MCF 10A (cell line): ENCODE data around the gene SST. TPM values are rescaled to one million over a fixed set of nuclear protein-coding genes. Genes with fewer than 3 reads are reported as not detected.

ENCODE experiments used
- BruUV-seq: library from RNA; stranded (reverse); fragments of 400-500 nt; replicated peaks from 2 replicates; lab custom pipeline; 2021; lab: Mats Ljungman, UMichigan
- CTCF ChIA-PET: fragments of 300-600 bp; sonication (Branson Sonifier 250); formaldehyde crosslinking; extraction: SDS; loops from one replicate; lab custom pipeline; 2021; ENCODE audit warnings: antibody characterized with exemption, inconsistent platforms; lab: Yijun Ruan, JAX
- POLR2A ChIA-PET: fragments of 300-600, 350-650 bp; sonication (Branson Sonifier 250); formaldehyde crosslinking; extraction: SDS; loops from one replicate; lab custom pipeline; 2020; ENCODE audit warnings: antibody characterized with exemption, inconsistent platforms; lab: Yijun Ruan, JAX
- DNase-seq: peaks from one replicate; pipeline ENCODE4 v3.0.0-alpha.2; 2018; ENCODE audit not compliant: unreplicated experiment
- H3K27ac Mint-ChIP-seq: one replicate; pipeline ENCODE4 v1.8.0; 2022; ENCODE audit warnings: mild to moderate bottlenecking, low read depth, mixed read lengths; ENCODE audit not compliant: unreplicated experiment
- H3K27me3 Mint-ChIP-seq: one replicate; pipeline ENCODE4 v1.8.0; 2022; ENCODE audit warnings: mixed read lengths; ENCODE audit not compliant: insufficient read depth, unreplicated experiment
- H3K36me3 Mint-ChIP-seq: one replicate; pipeline ENCODE4 v1.8.0; 2022; ENCODE audit warnings: mild to moderate bottlenecking, moderate library complexity, mixed read lengths; ENCODE audit not compliant: insufficient read depth, unreplicated experiment
- H3K4me1 Mint-ChIP-seq: one replicate; pipeline ENCODE4 v1.8.0; 2022; ENCODE audit warnings: mixed read lengths; ENCODE audit not compliant: insufficient read depth, unreplicated experiment
- H3K4me3 Mint-ChIP-seq: one replicate; pipeline ENCODE4 v1.8.0; 2022; ENCODE audit warnings: mild to moderate bottlenecking, moderate library complexity, mixed read lengths; ENCODE audit not compliant: unreplicated experiment
- H3K9me3 Mint-ChIP-seq: one replicate; pipeline ENCODE4 v1.8.0; 2022; ENCODE audit warnings: mixed read lengths; ENCODE audit not compliant: unreplicated experiment
- CTCF ChIP-seq: fragments of 200-600 bp; IDR thresholded peaks from one replicate; pipeline ENCODE4 v1.8.0; 2022; ENCODE audit warnings: antibody characterized with exemption, mild to moderate bottlenecking; ENCODE audit not compliant: unreplicated experiment
- intact Hi-C: fragments of 100-400 bp; cut with micrococcal nuclease; formaldehyde crosslinking; loops from 2 replicates; pipeline ENCODE4 v1.14.1; 2022
- total RNA-seq: library from RNA; stranded (reverse); gene quantifications from 2 replicates; pipeline ENCODE4 v1.2.3, GENCODE V29; 2022

The SST gene
- total RNA-seq, 1 experiment from 2014 or later = not detected

- no TSS peak for BruUV-seq
- intact Hi-C loops = no loop called here
- no peaks in the 10 kb centered on the region for H3K36me3 Mint-ChIP-seq
- no peak for DNase-seq
- no peak overlapping the region for H3K4me3 Mint-ChIP-seq
- no peaks in the 10 kb centered on the region for H3K4me1 Mint-ChIP-seq
- no peak overlapping the region for H3K27ac Mint-ChIP-seq
- no peak for TF ChIP-seq CTCF
- POLR2A ChIA-PET = no interaction called here
- H3K9me3 Mint-ChIP-seq = no peaks in the 10 kb centered on the region
- H3K27me3 Mint-ChIP-seq = peaks cover 46% of the 10 kb centered on the region
- CTCF ChIA-PET = interaction anchor here (0.6 to 4.8 kb wide), 6 partner anchors 15 to 1044 kb away, joined by 3 to 32 read pairs (median 8); no protein-coding TSS in a partner anchor
Measured at GRCh38 chr3:187662848-187663409, 7.3 kb downstream of the SST start.

DNA sequence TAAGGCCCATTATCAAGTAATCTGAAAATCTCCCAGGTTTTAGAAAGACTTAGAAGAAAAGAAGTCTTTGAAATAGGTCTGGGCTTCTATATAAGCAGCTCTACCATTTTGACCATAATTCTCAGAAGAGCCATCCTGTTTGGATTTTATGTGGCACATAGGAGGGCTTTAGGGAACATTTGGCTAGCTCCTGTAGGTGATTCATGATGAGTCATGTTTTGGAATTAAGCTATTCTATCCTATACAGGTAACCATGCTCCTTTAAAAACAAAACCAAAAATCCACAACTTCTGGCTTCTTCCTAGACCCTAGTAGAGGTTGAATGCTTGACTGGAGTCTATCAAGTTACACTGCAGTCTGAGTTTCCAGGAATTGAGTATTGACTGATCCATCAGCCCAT, 8.9 kb downstream of the SST start:
- DNase-seq = peak; percentile 47
- H3K27me3 Mint-ChIP-seq = peaks cover 36% of the 10 kb centered on the region
- no peaks in the 10 kb centered on the region for H3K4me1 Mint-ChIP-seq
- no peak for TF ChIP-seq CTCF
- no TSS peak for BruUV-seq
- no peak overlapping the region for H3K27ac Mint-ChIP-seq
- H3K4me3 Mint-ChIP-seq = no peak overlapping the region
- ChIA-PET CTCF (interaction anchor here (1.1 to 4.8 kb wide), 4 partner anchors 10 to 441 kb away, joined by 4 to 32 read pairs (median 12); no protein-coding TSS in a partner anchor), POLR2A (no interaction called here)
- H3K36me3 Mint-ChIP-seq = no peaks in the 10 kb centered on the region
- intact Hi-C loops = no loop called here
- no peaks in the 10 kb centered on the region for H3K9me3 Mint-ChIP-seq

DNA sequence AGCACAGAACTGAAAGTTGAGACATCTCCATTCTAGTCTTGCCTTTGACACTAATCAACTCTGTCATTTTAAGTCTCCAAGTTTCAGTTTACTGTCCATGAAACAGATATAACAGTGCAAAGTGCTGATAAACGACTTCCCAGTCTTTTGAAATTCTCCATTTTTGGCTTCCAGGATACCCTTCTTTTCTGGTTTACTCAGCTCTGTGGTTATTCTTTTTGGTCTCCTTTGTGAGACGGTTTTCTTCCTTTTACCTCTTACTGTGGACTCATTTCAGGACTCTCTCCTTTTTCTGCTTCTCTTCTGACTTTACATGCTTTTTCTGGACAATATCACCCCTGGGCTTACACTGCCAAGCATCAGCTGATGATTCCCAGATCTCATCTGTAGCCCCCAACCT, 18.9 kb downstream of the SST start:
- ChIA-PET CTCF (interaction anchor here (1.2 kb wide), 1 partner anchor 332 kb away, joined by 3 read pairs; no protein-coding TSS in a partner anchor), POLR2A (interaction anchor here (0.6 kb wide), 1 partner anchor 97 kb away, joined by 3 read pairs; no protein-coding TSS in a partner anchor)

DNA sequence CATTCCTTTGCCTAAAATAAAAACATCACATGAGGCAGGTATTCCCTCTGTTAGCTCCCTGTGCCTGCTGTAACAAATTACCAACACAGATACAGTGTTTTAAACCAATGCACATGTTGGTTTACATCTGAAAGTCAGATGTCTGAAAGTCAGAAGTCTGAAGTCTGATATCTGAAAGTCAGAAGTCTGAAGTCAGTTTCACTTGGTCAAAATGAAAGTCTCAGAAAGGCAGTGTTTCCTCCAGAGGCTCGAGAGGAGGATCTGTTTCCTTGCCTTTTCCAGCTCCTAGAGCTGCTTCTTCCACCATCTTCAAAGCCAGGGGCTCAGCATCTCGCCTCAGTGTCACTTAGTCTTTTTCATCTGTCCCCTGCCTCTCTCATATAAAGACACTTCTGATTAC, 22.0 kb downstream of the SST start:
- POLR2A ChIA-PET = no interaction called here
- H3K9me3 Mint-ChIP-seq = no peaks in the 10 kb centered on the region
- H3K36me3 Mint-ChIP-seq = no peaks in the 10 kb centered on the region
- no peak overlapping the region for H3K27ac Mint-ChIP-seq
- intact Hi-C loops = no loop called here
- BruUV-seq = no TSS peak
- CTCF ChIA-PET = interaction anchor here (0.7 to 1.1 kb wide), 2 partner anchors 32 to 786 kb away, joined by 3 to 6 read pairs; no protein-coding TSS in a partner anchor
- peaks cover 67% of the 10 kb centered on the region for H3K27me3 Mint-ChIP-seq
- DNase-seq = no peak
- no peak overlapping the region for H3K4me3 Mint-ChIP-seq
- no peak for TF ChIP-seq CTCF
- no peaks in the 10 kb centered on the region for H3K4me1 Mint-ChIP-seq

More for the DNA sequence above, 18.9 kb downstream of the SST start:
- Mint-ChIP-seq H3K4me1 (no peaks in the 10 kb centered on the region), H3K27me3 (peaks cover 88% of the 10 kb centered on the region), H3K4me3 (no peak overlapping the region), H3K36me3 (no peaks in the 10 kb centered on the region), H3K9me3 (no peaks in the 10 kb centered on the region), H3K27ac (no peak overlapping the region)
- TF ChIP-seq CTCF = no peak
- no peak for DNase-seq
- BruUV-seq = no TSS peak
- intact Hi-C loops = no loop called here
